ENCODE data around the gene PYURF. TPM values are rescaled to one million over a fixed set of nuclear protein-coding genes. Genes with fewer than 3 reads are reported as not detected.

Gene PYURF
- total RNA-seq, 1 donor: 91.1 TPM

DNA sequence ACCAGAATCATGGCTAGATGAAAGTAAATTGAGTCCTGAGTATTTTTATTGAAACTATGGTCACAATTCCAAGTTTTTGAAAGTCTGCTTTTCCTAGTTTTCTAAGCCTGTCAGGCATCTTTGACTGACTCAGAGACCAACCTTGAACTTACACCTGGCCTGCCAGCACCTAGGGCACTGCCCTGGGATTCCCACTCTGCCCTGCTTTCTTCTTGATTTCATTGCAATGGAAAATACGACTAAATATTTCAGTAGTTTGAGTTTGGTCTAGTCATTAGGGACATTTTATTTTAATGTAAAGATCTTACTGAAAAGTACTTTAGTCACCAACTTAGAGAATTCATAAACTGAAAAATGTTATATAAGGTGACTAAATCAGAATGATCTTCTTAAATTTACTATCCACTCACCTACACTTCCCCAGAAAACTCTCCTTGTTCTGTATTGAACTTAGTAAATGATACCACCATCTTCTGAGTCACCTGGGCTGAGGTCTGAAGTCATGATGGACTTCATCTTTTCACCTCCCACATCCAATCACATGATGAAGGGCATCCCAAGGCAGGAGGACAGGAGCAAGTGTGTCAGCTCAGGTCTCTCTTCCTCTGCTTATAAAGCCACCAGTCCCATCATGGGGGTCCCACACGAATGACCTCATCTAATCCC is 11.6 kb upstream of the PYURF start:
- DNase-seq (ENCODE audit: low read depth): no peak
- TF ChIP-seq, protein P1, sequence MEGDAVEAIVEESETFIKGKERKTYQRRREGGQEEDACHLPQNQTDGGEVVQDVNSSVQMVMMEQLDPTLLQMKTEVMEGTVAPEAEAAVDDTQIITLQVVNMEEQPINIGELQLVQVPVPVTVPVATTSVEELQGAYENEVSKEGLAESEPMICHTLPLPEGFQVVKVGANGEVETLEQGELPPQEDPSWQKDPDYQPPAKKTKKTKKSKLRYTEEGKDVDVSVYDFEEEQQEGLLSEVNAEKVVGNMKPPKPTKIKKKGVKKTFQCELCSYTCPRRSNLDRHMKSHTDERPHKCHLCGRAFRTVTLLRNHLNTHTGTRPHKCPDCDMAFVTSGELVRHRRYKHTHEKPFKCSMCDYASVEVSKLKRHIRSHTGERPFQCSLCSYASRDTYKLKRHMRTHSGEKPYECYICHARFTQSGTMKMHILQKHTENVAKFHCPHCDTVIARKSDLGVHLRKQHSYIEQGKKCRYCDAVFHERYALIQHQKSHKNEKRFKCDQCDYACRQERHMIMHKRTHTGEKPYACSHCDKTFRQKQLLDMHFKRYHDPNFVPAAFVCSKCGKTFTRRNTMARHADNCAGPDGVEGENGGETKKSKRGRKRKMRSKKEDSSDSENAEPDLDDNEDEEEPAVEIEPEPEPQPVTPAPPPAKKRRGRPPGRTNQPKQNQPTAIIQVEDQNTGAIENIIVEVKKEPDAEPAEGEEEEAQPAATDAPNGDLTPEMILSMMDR (IDR thresholded peaks at IDR 0.05; ENCODE audit: insufficient read depth, low read depth, low read length): no peak
- H3K4me3 ChIP-seq (ENCODE audit: low read depth, low read length): no peak overlapping the region

DNA sequence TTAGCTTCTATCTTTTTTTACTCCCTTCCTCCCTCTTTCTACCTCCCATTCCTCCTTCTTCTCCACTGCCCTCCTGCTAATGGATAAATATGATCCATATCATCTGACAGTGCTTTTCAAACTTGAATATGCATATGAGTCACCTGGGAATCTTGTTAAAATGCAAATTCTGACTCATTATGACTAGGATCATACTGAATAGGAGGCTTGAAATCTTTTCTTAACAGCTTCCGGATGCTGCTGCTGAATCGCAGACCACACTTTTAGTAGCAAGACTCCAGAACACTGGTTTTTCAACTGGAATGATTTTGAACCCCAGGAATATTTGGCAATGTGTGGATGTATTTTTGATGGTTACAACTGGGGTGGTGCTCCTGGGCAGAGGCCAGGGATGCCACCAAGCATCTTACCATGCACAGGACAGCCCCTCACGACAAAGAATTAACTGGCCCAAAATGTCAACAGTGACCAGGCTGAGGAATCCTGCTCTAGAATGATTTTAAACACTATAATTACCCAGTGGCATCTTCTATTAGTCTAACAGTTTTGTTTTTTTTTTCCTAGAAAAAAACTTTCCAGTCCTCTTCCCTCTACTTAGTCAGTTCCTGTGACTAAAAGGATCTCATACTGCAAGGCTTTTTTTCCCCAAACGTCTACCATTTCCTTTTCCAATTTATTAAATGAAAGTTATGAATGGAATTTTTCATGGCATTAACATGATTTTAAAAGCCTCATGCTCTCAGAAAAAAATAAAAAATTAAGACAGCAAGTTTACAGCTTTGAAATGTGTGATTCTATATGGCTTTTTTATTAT is 10.6 kb upstream of the PYURF start:
- H3K4me3 ChIP-seq (ENCODE audit: low read depth, low read length): no peak overlapping the region
- DNase-seq (ENCODE audit: low read depth): peak; percentile 75
- TF ChIP-seq, protein P1 (IDR thresholded peaks at IDR 0.05; ENCODE audit: insufficient read depth, low read depth, low read length): no peak

DNA sequence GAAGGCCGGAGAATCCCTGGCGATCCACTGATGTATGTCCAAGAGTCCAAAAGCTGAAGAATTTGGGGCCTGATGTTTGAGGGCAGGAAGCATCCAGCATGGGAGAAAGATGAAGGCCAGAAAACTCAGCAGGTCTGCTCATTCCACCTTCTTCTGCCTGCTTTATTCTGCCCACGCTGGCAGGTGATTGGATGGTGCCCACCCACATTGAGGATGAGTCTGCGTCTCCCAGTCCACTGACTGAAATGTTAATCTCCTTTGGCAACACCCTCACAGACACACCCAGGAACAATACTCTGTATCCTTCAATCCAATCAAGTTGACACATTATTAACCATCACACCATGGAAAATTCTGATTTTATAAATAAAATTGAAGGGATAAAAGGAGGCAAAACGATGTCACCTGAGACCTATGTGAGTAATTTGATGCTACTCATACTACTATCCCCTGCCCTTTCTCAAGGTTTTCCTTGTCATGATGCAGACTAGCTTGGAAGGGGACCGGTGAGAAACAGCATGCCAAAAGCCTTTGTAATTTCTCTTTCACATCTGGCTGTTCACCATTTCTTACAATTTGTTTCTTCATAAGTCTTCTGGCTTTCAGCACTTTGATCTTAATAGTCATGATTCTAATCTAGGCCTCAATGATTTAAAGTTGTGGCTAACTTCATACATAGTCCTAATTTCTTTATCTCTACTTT is 9.7 kb upstream of the PYURF start:
- no peak overlapping the region for H3K4me3 ChIP-seq (ENCODE audit: low read depth, low read length)
- TF ChIP-seq, protein P1 (IDR thresholded peaks at IDR 0.05; ENCODE audit: insufficient read depth, low read depth, low read length): no peak
- peak; percentile 55 for DNase-seq (ENCODE audit: low read depth)

DNA sequence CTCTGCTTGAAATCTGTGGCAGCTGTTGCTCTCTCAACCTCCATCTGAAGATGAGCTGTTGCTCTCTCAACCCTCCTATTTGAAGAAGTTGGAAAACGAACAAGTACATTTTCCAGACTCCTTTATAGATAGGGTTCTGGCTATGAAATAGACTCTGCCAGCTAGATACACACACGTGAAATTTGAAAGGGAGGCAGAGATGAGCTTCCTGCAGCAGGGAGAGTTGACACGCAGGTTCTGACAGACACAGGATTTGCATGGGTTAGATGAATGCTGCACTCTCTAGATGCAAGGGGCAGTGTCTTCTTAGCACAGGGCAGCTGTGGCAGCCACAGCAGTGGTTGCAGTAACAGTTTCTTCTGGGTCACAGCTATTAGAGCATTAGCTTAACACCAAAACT is 8.0 kb upstream of the PYURF start:
- no peak overlapping the region for H3K4me3 ChIP-seq (ENCODE audit: low read depth, low read length)
- DNase-seq (ENCODE audit: low read depth): no peak
- TF ChIP-seq, protein P1 (IDR thresholded peaks at IDR 0.05; ENCODE audit: insufficient read depth, low read depth, low read length): no peak

DNA sequence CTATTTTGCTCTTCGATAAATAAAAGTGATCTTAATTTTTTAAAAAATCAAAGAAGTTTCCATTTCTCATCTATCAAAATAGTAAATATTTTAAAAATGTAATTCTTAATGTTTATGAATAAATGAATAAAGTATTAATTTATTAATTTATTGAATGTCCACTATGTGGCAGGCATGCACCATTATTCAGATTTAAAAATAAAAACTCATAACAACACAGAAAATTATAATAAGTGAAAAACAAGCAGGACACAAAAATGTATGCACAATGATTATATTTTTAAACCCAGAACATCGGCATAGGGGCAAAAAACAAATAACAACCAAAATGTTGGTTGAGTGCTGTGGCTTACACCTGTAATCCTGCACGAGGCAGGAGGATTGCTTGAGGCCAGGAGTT is 5.3 kb upstream of the PYURF start:
- no peak for DNase-seq (ENCODE audit: low read depth)
- no peak overlapping the region for H3K4me3 ChIP-seq (ENCODE audit: low read depth, low read length)
- TF ChIP-seq, protein P1 (IDR thresholded peaks at IDR 0.05; ENCODE audit: insufficient read depth, low read depth, low read length): no peak

DNA sequence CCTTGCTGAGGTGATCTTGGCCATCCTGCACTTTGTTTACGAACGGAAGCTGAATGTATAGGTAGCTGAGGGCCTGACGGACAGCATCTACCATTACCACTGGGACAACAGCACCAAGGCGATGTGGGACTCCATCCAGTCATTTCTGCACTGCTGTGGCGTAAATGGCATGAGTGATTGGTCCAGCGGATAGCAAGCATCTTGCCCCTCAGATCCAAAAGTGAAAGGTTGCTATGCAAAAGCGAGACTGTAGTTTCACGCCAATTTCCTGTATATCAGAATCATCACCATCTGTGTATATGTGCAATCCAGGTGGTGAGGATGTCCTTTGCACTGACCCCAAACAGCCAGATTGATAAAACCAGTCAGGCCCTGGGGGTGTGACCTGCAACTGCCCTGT is 4.2 kb upstream of the PYURF start:
- no peak for DNase-seq (ENCODE audit: low read depth)
- H3K4me3 ChIP-seq (ENCODE audit: low read depth, low read length): no peak overlapping the region
- TF ChIP-seq, protein P1 (IDR thresholded peaks at IDR 0.05; ENCODE audit: insufficient read depth, low read depth, low read length): no peak
